ENCODE data around the gene MX1.
"Not testable (repeated sequence)": the region's sequence is repeated elsewhere in the genome, so short reads cannot be mapped to it uniquely, and the experiment has no call there.

Gene MX1

DNA sequence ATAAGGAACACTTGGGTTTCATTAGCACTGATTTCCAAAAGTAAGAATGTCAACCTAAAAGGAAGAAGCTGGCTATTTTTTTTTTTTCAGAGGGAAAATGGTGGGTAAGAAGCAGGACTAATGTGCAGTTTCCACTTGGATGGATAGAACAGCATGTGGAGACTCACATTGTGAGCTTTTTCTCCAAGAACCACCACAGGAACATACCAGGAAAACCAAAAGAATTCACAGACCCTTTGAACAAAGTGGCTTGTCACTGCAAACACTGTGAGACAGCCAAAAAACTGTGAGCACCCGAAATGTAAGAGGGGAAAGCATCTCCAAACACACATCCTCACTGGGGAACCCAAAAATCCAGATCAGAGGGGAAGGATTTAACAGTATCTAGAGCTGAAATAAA is 15.7 kb upstream of the MX1 start:
- no peak for DNase-seq

- DNase-seq, result no peak
These were observed 15.1 kb upstream of the MX1 start for GRCh38 chr21:41410767-41411448.

DNA sequence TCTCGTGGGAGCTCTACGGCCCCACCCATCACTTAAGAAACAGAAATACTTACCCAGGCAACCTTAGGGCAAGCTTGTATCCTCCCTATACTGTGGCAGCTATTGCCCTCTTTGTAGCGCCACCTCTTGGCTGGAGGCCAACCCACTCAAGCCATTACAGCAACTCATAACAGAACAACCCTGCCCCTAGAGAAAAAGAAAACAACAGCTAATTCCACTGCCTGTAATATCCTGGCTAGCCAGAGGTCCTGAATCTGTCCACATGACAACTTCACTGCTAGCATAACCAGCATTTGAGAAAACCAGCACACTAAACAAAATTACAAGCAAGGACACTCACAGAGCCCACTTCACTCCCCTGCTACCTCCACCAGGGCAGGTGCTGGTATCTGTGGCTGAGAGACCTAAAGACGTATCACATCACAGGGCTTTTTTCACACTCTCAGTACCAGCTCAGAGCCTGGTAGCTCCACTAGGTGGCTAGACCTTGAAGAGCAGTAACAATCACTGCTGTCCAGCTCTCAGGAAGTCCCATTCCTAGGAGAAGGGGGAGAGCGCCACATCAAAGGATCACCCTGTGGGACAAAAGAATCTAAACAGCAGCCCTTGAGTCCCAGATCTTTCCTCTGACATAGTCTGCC is 14.5 kb upstream of the MX1 start:
- DNase-seq, result peak; percentile 47

- DNase-seq, result not testable (repeated sequence)
These were observed 8.5 kb upstream of the MX1 start for GRCh38 chr21:41417505-41417904.

DNA sequence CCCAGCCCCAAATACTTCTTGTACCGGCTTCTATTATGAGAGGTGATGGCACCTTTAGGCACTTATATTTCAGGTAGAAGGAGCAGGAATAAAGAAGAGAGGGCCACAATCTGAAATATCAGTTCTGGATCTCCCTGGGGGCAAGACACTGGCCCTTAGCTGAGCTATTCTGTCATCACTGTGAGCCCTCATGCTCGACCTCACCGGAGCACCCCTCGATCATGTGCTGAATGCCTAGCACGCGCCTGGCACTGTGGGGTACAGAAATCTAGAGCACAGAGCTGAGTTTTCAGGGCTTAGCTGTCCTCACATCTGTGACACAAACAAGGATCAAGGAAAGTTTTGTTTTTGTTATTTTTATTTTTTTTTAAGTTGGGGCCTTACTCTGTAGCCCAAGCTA is 7.6 kb upstream of the MX1 start:
- no peak for DNase-seq

- no peak for DNase-seq
These were observed 6.9 kb upstream of the MX1 start for GRCh38 chr21:41418956-41419680.

DNA sequence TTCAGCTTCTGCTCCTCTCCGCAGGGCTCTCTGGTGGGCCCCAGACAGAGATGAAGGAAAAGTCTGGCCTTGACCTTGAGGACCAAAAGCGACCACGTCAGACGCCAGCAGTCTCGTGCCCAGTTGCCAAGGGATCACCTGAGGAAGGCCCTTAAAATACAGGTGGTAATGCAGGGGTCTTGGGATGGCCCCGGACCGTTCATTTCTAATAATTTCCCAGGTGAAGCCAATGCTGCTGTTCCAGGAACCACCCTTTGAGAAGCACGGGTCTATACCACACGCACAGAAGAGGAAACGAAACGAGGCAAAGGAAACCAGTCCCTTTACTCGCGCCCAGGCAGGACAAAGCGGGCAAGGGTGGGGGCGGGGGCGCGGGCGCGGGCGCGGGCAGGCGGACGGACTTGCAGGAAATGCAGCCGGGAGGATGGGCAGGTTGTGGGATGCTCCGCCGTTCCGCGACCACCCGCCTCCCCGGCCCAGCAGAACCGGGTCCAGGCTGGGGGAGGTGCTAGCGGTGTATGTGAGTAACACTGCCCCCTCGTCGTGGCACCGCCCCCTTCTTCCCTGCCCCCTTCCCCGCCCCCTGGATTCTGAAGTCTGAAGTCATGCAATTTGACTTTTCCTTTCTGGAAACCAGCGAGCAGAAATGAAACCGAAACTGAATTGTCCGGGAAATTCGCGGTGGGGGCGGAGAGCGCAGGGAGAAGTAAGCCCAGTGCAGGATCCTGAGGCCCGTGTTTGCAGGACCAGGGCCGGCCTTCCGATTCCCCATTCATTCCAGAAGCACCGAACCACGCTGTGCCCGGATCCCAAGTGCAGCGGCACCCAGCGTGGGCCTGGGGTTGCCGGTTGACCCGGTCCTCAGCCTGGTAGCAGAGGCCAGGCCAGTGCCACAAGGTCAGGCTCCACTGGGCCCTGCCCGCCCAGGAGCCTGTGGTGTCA is 5.8 kb upstream of the MX1 start:
- DNase-seq, result peak; percentile 62

DNA sequence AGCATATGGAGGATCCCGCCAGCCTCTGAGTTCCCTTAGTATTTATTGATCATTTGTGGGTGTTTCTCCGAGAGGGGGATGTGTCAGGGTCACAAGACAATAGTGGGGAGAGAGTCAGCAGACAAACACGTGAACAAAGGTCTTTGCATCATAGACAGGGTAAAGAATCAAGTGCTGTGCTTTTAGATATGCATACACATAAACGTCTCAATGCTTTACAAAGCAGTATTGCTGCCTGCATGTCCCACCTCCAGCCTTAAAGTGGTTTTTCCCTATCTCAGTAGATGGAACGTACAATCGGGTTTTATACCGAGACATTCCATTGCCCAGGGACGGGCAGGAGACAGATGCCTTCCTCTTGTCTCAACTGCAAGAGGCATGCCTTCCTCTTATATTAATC is 5.0 kb upstream of the MX1 start:
- DNase-seq, result not testable (repeated sequence)

- DNase-seq, result no peak
These were observed 3.3 kb upstream of the MX1 start for GRCh38 chr21:41422546-41423304.

- not testable (repeated sequence) for DNase-seq
These were observed 2.8 kb upstream of the MX1 start for GRCh38 chr21:41423305-41423636.

GRCh38 chr21:41425588-41425953 is 468 bp upstream of the MX1 start:
- DNase-seq, result no peak

- DNase-seq, result no peak
These were observed 801 bp downstream of the MX1 start for GRCh38 chr21:41426676-41427404.

GRCh38 chr21:41427556-41427955 is 1.5 kb downstream of the MX1 start:
- DNase-seq, result no peak

GRCh38 chr21:41428311-41428710 is 2.3 kb downstream of the MX1 start:
- no peak for DNase-seq

- DNase-seq, result no peak
These were observed 2.8 kb downstream of the MX1 start for GRCh38 chr21:41428847-41429246.

GRCh38 chr21:41429305-41429704 is 3.3 kb downstream of the MX1 start:
- DNase-seq, result no peak

- no peak for DNase-seq
These were observed 4.0 kb downstream of the MX1 start for GRCh38 chr21:41429925-41430491.

- DNase-seq, result no peak
These were observed 5.9 kb downstream of the MX1 start for GRCh38 chr21:41431788-41432548.

DNA sequence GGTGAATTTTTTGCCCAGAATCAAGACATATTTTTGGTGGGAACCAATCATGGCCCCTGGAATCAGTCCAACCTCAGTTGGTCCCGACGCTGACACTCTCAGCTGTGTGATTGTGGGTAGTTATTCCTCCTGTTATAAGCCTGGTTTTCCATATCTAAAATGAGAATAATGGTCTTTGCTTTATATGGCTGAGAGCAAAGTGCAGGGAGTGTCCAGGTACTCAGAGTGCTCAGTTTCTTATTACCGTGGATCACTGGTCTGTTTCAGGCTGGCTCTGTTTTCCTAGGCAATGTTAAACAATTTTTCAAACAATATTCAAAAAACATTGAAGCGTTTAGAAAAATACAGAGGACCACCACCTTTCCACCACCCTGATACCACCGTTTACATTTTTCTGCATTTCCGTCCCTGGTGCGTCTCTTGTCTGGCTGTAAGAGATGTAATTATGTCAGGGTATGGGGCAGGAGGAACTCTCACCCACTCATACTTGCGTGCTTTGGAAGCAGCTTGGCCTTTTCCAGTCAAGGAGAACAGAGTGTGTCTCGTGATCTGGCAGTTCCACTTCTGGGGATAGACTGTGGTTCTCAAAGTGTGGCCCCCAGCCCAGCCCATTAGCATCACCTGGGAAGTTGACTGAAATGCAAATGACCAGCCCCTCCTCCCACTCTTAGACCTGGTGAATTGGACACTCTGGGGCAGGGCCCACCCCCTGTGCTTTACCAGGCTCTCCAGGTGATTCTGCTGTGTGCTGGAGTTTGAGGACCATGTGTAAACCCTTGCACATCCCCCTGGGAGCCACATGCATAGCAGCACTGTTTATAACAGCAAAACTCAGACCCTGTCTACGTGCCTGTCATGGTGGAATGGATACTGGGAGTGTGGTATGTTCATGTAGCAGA is 6.8 kb downstream of the MX1 start:
- DNase-seq, result no peak

DNA sequence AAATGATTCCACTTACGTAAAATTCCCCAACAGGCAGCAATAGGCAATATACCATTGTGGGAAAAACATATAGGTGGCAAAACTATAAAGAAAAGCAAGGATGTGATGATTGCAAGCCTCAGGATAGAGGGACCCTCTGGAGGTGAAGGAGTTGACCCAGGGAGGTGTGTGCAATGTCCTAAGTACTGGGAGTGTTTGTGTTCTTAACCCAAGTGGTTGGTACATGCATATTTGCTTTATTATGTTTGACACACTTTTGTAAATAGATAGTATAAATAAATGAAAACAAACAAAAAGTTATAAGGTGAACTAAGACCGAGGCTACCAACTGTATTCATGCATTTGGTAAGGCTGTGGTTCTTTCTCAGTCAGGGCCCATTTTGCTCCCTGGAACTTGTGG is 7.5 kb downstream of the MX1 start:
- DNase-seq, result no peak

Data from hematopoietic multipotent progenitor cell treated with erythropoietin and hydrocortisone succinate and interleukin-3 and kit ligand, for 6 days (in vitro differentiated cells).